ENCODE data around the gene MYO1D. TPM values are rescaled to one million over a fixed set of nuclear protein-coding genes. Genes with fewer than 3 reads are reported as not detected.

The MYO1D gene
- total RNA-seq, 1 experiment from 2014 or later = 1.3 TPM

DNA sequence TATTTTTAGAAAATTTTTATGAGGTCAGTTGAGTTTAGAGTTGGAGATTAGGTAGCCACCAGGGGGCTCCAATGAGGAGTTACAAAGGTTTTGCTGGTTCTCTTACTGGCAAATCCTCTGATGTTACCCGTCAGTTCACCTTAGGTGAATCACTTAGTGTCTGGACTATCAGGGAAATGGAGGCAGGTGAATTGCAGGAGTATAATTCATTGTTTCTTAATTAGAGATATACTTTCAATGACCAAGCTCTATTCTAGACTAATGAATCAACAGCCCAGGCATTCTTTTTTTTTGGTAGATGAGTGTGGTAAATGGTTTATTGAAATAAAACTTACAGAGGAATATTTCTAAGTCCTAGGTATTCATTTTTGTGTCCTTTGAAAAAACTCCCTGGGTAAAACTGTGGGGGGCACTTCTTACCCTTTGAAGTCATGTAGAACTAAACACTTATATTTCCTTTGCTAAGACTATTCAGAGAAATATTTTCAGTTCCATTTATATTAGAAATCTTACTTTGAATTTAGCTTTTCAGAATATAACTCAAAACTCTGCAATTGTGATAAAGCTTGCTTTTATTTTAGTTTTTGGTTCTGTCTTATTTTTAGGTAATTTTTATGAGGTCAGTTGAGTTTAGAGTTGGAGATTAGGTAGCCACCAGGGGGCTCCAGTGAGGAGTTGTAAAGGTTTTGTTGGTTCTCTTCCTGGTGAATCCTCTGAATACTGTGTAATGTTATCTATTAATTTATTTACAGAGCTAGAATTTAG lies 414.9 kb downstream of the MYO1D start:
- Histone ChIP-seq H3K36me3 (ENCODE audit: control insufficient read depth, insufficient read depth, low read length) (peaks cover 27% of the 10 kb centered on the region; the same call in 1 of the 2 replicates), H3K9me3 (ENCODE audit: control insufficient read depth, insufficient read depth, low read depth, low read length) (no peaks in the 10 kb centered on the region), H3K4me3 (ENCODE audit: low read depth in 2 of 2, low read length in 2 of 2) (no peak overlapping the region), H3K27me3 (ENCODE audit: control insufficient read depth, insufficient read depth, low read length) (no peaks in the 10 kb centered on the region), H3K4me1 (ENCODE audit: control insufficient read depth, insufficient read depth, low read length) (no peaks in the 10 kb centered on the region), H3K27ac (ENCODE audit: low read length) (no peak overlapping the region)
- DNase-seq (ENCODE audit: low read depth, low spot score) (no peak), ATAC-seq (peak; percentile 70)
- TSS peak; percentile 41 for BruUV-seq (replicated peaks)
- ChIA-PET CTCF (interaction anchor here (0.6 to 1.0 kb wide), 6 partner anchors 9 to 185 kb away, joined by 3 to 4 read pairs (median 3); no protein-coding TSS in a partner anchor), POLR2A (no interaction called here)
- in situ Hi-C loops (cut with HindIII; ENCODE audit: low pct_unique_long_range_greater_than_20kb, low sequenced_read_pairs) (no loop called here), intact Hi-C loops (cut with micrococcal nuclease; ENCODE audit: unreplicated experiment) (no loop called here)
- TF ChIP-seq, protein P1, sequence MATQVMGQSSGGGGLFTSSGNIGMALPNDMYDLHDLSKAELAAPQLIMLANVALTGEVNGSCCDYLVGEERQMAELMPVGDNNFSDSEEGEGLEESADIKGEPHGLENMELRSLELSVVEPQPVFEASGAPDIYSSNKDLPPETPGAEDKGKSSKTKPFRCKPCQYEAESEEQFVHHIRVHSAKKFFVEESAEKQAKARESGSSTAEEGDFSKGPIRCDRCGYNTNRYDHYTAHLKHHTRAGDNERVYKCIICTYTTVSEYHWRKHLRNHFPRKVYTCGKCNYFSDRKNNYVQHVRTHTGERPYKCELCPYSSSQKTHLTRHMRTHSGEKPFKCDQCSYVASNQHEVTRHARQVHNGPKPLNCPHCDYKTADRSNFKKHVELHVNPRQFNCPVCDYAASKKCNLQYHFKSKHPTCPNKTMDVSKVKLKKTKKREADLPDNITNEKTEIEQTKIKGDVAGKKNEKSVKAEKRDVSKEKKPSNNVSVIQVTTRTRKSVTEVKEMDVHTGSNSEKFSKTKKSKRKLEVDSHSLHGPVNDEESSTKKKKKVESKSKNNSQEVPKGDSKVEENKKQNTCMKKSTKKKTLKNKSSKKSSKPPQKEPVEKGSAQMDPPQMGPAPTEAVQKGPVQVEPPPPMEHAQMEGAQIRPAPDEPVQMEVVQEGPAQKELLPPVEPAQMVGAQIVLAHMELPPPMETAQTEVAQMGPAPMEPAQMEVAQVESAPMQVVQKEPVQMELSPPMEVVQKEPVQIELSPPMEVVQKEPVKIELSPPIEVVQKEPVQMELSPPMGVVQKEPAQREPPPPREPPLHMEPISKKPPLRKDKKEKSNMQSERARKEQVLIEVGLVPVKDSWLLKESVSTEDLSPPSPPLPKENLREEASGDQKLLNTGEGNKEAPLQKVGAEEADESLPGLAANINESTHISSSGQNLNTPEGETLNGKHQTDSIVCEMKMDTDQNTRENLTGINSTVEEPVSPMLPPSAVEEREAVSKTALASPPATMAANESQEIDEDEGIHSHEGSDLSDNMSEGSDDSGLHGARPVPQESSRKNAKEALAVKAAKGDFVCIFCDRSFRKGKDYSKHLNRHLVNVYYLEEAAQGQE (IDR thresholded peaks at IDR 0.05; ENCODE audit: insufficient read depth in 1 of 2, low read depth in 2 of 2, low read length in 1 of 2) = no peak
- TF ChIP-seq, protein P2, sequence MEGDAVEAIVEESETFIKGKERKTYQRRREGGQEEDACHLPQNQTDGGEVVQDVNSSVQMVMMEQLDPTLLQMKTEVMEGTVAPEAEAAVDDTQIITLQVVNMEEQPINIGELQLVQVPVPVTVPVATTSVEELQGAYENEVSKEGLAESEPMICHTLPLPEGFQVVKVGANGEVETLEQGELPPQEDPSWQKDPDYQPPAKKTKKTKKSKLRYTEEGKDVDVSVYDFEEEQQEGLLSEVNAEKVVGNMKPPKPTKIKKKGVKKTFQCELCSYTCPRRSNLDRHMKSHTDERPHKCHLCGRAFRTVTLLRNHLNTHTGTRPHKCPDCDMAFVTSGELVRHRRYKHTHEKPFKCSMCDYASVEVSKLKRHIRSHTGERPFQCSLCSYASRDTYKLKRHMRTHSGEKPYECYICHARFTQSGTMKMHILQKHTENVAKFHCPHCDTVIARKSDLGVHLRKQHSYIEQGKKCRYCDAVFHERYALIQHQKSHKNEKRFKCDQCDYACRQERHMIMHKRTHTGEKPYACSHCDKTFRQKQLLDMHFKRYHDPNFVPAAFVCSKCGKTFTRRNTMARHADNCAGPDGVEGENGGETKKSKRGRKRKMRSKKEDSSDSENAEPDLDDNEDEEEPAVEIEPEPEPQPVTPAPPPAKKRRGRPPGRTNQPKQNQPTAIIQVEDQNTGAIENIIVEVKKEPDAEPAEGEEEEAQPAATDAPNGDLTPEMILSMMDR (IDR thresholded peaks at IDR 0.05) = peak; percentile 70
- TF ChIP-seq SIN3A (IDR thresholded peaks at IDR 0.05; ENCODE audit: borderline replicate concordance, insufficient read depth, low read depth, low read length) = no peak

DNA sequence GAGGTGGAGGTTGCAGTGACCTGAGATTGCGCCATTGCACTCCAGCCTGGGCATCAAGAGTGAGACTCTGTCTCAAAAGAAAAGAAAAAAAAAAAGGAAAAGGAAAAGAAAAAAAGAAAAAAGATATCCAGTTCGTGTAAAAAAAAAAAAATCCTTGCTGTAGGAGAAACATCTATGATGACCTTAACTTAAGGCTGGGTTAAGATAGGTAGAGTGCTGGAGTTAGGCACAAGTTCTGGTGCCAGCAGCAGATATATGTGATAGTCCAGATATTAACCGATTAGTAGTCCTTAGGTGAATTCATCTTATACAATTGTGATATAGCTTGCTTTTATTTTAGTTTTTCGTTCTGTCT lies 415.4 kb downstream of the MYO1D start:
- POLR2A ChIA-PET = no interaction called here
- Histone ChIP-seq H3K27me3 (ENCODE audit: control insufficient read depth, insufficient read depth, low read length) (no peaks in the 10 kb centered on the region), H3K9me3 (ENCODE audit: control insufficient read depth, insufficient read depth, low read depth, low read length) (no peaks in the 10 kb centered on the region), H3K4me1 (ENCODE audit: control insufficient read depth, insufficient read depth, low read length) (no peaks in the 10 kb centered on the region), H3K36me3 (ENCODE audit: control insufficient read depth, insufficient read depth, low read length) (peaks cover 27% of the 10 kb centered on the region; the same call in 1 of the 2 replicates), H3K27ac (ENCODE audit: low read length) (no peak overlapping the region), H3K4me3 (ENCODE audit: low read depth in 2 of 2, low read length in 2 of 2) (no peak overlapping the region)
- DNase-seq (ENCODE audit: low read depth, low spot score) (no peak), ATAC-seq (peak; percentile 64)
- TF ChIP-seq, protein P1 (IDR thresholded peaks at IDR 0.05; ENCODE audit: insufficient read depth in 1 of 2, low read depth in 2 of 2, low read length in 1 of 2) = no peak
- no peak for TF ChIP-seq TCF7L2 (IDR thresholded peaks at IDR 0.05; ENCODE audit: low read depth, low read length)
- TF ChIP-seq SIN3A (IDR thresholded peaks at IDR 0.05; ENCODE audit: borderline replicate concordance, insufficient read depth, low read depth, low read length) = no peak
- TF ChIP-seq POLR2AphosphoS5 (IDR thresholded peaks at IDR 0.05; ENCODE audit: low read depth, low read length) = no peak
- BruUV-seq (replicated peaks) = no TSS peak
- in situ Hi-C loops (cut with HindIII; ENCODE audit: low pct_unique_long_range_greater_than_20kb, low sequenced_read_pairs) = no loop called here
- CTCF ChIA-PET = interaction anchor here (0.6 to 1.0 kb wide), 7 partner anchors 10 to 316 kb away, joined by 3 to 6 read pairs (median 4); no protein-coding TSS in a partner anchor
- intact Hi-C loops (cut with micrococcal nuclease; ENCODE audit: unreplicated experiment) = no loop called here

All from Panc1 (cell line).